Stimulated activated naive CD4-positive, alpha-beta T cell treated with Interleukin-2 at 50 U/mL for 16 hours (primary cell): ENCODE data around the gene PRR9.

Experiments
- DNase-seq: peaks from one replicate; lab custom pipeline; 2025; lab: John Stamatoyannopoulos, UW

PRR9 gene

GRCh38 chr1:153265457-153265856 is 48.1 kb downstream of the PRR9 start:
- no peak for DNase-seq
